ENCODE data around the gene KDM6A. TPM values are rescaled to one million over a fixed set of nuclear protein-coding genes. Genes with fewer than 3 reads are reported as not detected.

Gene KDM6A
- total RNA-seq, 2 donors from 2014 or later = 20.8 to 30.7 TPM

GRCh38 chrX:45137531-45137930 lies 264.5 kb downstream of the KDM6A start:
- DNase-seq = no peak
- no peaks in the 10 kb centered on the region for H3K27me3 ChIP-seq
- intact Hi-C loops (cut with DNase I) = no loop called here
- no peaks in the 10 kb centered on the region for H3K9me3 ChIP-seq
- no peak overlapping the region for H3K27ac ChIP-seq
- no peak for TF ChIP-seq POLR2A (IDR thresholded peaks at IDR 0.05)
- TF ChIP-seq CTCF (IDR thresholded peaks at IDR 0.05) = no peak
- no peaks in the 10 kb centered on the region for H3K36me3 ChIP-seq (replicated peaks in 1 of 2; ENCODE audit: insufficient read depth in 1 of 2, low read depth in 2 of 2)
- no peak overlapping the region for H3K4me3 ChIP-seq
- no peaks in the 10 kb centered on the region for H3K4me1 ChIP-seq
- ATAC-seq = no peak

- no peaks in the 10 kb centered on the region for H3K27me3 ChIP-seq
- H3K4me3 ChIP-seq = no peak overlapping the region
- WGBS, 2 donors = 90 to 95% methylated on average over 4 of the region's 4 CpGs
- H3K9me3 ChIP-seq = no peaks in the 10 kb centered on the region
- H3K36me3 ChIP-seq (replicated peaks in 1 of 2; ENCODE audit: insufficient read depth in 1 of 2, low read depth in 2 of 2) = no peaks in the 10 kb centered on the region
- no peaks in the 10 kb centered on the region for H3K4me1 ChIP-seq
- intact Hi-C loops (cut with DNase I) = no loop called here
- no peak for TF ChIP-seq POLR2A (IDR thresholded peaks at IDR 0.05)
- no peak for TF ChIP-seq CTCF (IDR thresholded peaks at IDR 0.05)
- no peak for DNase-seq
- no peak overlapping the region for H3K27ac ChIP-seq
- ATAC-seq = no peak
Observed at GRCh38 chrX:45138525-45138924, 265.5 kb downstream of the KDM6A start.

GRCh38 chrX:45140812-45141211 lies 267.8 kb downstream of the KDM6A start:
- intact Hi-C loops (cut with DNase I) = no loop called here
- no peak overlapping the region for H3K4me3 ChIP-seq
- 74 to 77% methylated on average over 4 of the region's 4 CpGs for WGBS, 2 donors

GRCh38 chrX:45142185-45142584 lies 269.2 kb downstream of the KDM6A start:
- H3K36me3 ChIP-seq (replicated peaks in 1 of 2; ENCODE audit: insufficient read depth in 1 of 2, low read depth in 2 of 2) = no peaks in the 10 kb centered on the region
- intact Hi-C loops (cut with DNase I) = no loop called here
- no peak for DNase-seq
- TF ChIP-seq POLR2A (IDR thresholded peaks at IDR 0.05) = no peak
- no peak for TF ChIP-seq CTCF (IDR thresholded peaks at IDR 0.05)
- no peaks in the 10 kb centered on the region for H3K9me3 ChIP-seq
- no peak overlapping the region for H3K4me3 ChIP-seq
- H3K27me3 ChIP-seq = no peaks in the 10 kb centered on the region
- no peaks in the 10 kb centered on the region for H3K4me1 ChIP-seq
- ATAC-seq = no peak
- no peak overlapping the region for H3K27ac ChIP-seq

More at GRCh38 chrX:45140812-45141211, 267.8 kb downstream of the KDM6A start:
- no peaks in the 10 kb centered on the region for H3K36me3 ChIP-seq (replicated peaks in 1 of 2; ENCODE audit: insufficient read depth in 1 of 2, low read depth in 2 of 2)
- H3K27me3 ChIP-seq = no peaks in the 10 kb centered on the region
- no peak overlapping the region for H3K27ac ChIP-seq
- DNase-seq (no peak), ATAC-seq (no peak)
- H3K4me1 ChIP-seq = no peaks in the 10 kb centered on the region
- no peaks in the 10 kb centered on the region for H3K9me3 ChIP-seq
- no peak for TF ChIP-seq CTCF (IDR thresholded peaks at IDR 0.05)
- no peak for TF ChIP-seq POLR2A (IDR thresholded peaks at IDR 0.05)

GRCh38 chrX:45143455-45143854 lies 270.5 kb downstream of the KDM6A start:
- Histone ChIP-seq H3K4me3 (no peak overlapping the region), H3K36me3 (replicated peaks in 1 of 2; ENCODE audit: insufficient read depth in 1 of 2, low read depth in 2 of 2) (no peaks in the 10 kb centered on the region), H3K4me1 (no peaks in the 10 kb centered on the region), H3K27ac (no peak overlapping the region), H3K27me3 (no peaks in the 10 kb centered on the region), H3K9me3 (no peaks in the 10 kb centered on the region)
- 31 to 65% methylated on average over 2 to 3 of the region's 3 CpGs for WGBS, 2 donors
- ATAC-seq = no peak
- TF ChIP-seq CTCF (IDR thresholded peaks at IDR 0.05) (no peak), POLR2A (IDR thresholded peaks at IDR 0.05) (no peak)
- intact Hi-C loops (cut with DNase I) = no loop called here
- DNase-seq = no peak

Data from body of pancreas (tissue), 4 donors.